ENCODE data around the gene PRR18.

Gene PRR18

DNA sequence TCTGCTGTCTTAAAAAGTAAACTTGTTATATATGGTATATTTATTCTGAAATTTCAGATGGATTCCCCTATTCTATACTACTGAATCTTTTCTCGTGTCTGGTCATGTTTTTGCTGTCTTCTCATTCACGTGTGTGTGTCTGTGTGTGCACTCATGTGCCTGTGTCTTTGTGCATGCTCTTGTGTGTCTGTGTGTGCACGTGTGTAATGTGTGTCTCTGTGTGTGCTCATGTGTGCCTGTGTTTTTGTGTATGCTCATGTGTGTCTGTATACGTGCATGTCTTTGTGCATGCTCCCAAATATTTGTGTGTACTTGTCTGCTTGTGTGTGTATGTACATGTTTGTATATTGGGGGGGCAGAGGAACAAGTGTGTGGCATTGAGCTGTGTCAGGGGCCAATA lies 34.0 kb downstream of the PRR18 start:
- FAIRE-seq = no peak

DNA sequence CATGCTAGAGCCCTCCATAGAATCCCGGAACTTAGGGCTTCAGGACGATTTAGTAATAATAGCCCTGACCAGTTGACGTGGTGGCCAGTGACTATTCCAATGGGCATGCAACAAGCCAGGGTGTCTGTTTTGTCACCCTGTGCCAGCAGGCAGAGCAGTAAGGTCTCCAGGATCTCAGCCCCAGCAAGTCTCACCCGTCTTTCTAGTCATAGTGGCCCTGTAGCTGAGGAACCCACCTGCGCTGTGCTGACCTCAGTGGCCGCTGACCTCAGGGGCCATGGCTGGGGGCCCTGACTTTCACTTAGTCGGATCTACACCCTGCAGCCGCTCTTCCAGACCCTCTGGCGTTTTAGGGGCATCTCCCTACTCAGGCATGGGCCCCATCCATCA lies 36.8 kb downstream of the PRR18 start:
- FAIRE-seq = no peak

DNA sequence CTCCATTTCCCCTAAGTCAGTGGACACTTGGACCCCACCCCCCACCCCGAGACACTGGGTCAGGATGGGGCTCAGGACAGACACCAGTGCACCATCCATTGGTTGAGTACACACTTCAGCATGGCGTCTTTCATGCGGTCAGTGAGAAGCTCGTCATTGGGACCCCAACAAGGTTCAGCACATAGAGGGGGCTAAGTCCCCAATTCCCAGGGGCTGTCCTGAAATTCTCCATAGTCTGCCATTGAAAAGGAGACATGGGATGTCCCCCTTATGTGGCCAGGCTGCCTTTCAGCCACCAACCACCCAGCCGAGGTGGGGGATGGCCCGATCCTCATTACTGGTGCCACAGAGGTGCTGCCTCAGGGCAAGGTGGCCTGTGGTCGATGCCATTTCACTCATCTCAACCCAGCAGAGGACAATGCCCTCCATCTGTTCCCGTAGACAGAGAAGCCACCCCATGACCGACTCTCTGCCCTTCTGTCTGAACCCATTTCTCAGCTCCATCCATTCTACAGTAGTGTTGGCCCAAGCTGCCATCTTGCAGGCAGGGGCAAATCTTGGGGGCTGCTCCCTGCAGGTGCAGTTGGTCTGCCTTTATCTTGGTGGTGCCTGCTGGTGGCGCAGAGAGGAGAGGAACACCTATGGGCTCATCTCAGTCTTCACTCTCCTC lies 37.4 kb downstream of the PRR18 start:
- FAIRE-seq = no peak

DNA sequence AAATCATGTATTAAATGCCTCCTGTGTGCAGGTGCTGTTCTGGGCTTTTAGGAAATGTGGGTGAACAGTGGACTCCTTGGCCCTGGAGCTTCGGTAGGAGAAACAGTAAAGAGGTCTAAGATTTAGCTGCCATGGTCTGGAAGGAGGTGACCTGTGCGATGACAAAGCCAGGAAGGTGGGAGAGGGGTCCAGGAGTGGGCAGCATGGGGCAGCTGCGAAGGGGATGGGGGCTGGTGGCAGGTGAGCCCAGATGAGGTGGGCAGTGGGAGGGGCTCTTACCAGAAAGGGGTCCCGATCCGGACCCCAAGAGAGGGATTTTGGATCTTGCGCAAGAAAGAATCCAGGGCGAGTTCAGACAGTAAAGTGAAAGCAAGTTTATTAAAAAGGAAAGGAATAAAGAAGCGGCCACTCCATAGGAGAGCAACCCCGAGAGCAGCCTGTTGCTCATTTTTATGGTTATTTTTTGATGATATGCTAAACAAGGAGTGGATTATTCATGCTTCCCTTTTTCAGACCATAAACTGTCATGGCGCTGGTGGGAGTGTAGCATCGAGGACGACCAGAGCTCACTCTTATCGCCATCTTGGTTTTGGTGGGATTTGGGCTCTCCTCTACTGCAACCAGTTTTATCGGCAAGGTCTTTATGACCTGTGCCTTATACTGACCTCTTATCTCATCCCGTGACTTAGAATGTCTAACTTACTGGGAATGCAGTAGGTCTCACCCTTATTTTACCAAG lies 38.7 kb downstream of the PRR18 start:
- FAIRE-seq = no peak

DNA sequence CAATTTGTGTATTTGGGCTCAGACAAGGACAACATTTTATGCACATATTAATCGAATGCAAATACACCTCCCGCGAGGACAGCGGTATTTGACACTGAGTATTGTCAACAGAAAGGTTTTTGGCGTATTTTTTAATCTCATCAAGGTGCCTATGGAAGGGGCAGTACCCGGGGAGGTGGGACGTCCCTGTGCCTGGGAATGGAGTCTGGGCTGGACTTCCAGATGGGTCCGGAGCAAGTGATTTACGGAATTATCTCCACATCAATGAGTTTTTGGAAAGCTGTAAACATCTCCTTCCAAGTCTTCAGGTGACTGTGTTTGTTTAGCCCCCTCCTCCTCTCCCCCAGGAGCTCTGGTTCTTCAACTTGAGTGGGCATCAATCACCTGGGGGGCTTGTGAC lies 39.8 kb downstream of the PRR18 start:
- FAIRE-seq = no peak

DNA sequence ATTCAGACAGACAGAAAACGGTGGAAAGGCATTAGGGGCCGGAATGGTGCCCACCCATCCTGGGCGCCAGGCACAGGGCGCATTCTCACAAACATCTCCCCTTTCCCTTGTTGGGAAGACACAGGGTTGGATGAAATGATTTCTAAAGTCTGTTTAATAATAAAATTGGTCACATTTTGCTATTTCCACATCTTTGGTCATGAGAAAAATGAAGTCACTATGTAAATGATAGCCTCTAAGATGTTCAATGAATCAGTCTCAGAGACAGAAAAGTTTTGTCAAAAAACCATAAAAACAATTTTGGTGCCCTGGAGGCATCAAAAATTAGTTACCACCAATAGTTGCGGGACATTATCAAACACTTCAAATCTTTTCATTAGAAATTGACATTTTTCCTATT lies 40.7 kb downstream of the PRR18 start:
- FAIRE-seq = no peak

DNA sequence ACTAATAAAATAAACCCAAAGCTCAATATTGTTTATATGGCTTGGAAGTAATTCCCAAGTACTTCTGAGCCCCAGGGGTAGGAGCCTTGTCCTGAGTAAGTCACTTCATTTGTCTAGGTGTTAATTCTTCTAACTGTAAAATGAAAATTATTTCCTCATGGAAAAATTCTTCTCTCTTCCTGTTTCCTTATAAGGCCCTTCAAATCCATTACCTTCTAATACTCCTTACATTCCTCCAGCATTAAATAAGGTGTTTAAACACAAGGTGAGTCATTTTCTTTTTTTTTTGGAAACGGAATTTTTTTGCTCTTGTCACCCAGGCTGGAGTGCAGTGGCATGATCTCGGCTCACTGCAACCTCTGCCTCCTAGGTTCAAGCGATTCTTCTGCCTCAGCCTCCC lies 41.9 kb downstream of the PRR18 start:
- FAIRE-seq = no peak

DNA sequence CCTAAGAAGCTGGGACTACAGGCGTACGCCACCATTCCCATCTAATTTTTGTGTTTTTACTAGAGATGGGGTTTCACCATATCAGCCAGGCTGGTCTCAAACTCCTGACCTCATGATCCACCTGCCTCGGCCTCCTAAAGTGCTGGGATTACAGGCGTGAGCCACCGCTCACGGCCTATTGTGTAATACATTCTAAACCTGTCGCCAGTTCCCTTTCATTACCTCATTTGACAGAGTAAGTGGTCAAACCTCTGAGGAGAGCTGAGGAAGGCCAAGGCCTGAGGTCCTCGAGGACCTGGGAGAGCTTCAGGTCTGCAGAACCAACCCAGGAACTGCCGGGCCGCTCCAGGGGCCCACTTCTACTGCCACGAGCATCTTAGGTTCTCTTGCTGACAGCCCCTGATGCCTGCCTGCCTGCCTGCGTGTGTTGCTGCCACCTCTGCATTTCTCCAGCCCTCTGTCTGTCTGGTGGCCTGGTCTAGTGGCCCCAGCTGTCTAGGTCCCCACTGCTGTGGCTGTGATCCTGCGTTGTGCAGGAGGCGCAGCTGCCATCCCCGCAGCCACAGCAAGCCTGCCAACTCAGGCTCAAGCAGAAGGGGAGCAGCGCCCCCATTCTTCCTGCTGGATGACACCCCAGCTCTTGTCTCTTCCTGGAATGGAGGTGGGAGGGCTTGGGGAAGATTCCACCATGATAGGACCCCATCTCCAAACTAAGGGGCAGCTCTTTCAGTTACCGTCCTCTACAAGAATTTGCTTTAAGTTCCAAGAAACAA lies 45.3 kb downstream of the PRR18 start:
- FAIRE-seq = no peak

DNA sequence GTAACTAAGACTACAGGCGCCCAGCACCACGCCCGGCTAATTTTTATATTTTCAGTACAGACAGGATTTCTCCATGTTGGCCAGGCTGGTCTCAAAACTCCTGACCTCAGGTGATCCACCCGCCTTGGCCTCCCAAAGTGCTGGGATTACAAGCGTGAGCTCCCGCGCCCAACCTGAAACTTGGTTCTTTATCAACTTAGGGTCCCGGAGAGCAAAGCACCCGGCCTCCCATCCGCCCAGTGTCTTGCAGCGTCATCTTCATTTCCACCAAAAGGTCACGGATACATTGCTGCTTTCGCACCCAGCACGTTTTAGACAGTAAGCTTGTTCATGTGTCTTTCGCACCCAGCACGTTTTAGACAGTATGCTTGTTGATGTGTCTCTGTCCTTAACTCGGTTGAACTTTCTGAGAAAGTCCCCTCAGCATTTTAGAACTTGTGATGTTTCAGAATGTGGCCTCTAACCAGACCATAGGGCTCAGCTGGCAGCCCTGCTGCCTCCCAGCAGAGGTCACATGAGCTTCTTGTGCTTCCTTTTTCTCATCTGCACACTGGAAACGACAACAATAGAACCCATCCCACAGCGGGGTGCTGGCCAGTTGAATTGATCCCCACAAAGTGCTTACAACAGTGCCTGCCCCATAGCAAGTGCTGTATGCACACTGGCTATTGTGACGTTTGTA lies 48.8 kb downstream of the PRR18 start:
- no peak for FAIRE-seq

DNA sequence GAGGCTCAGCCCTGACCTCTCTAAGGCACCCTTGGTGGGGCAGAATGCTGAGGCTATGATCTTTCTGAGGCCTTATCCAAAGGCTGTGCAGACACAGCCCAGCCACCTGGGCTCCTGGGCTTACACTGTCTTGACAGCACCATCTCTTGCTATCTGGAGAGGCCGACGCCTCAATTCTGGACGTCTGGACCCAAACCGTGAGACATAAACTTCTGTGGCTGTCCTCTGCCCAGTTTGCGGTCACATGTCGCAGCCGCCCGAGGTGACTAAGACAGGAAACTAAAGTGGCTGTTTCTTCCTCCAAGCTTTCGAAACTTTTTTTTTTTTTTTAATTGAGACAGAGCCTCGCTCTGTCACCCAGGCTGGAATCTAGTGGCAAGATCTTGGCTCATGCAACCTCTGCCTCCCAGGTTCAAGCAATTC lies 49.3 kb downstream of the PRR18 start:
- FAIRE-seq = no peak

DNA sequence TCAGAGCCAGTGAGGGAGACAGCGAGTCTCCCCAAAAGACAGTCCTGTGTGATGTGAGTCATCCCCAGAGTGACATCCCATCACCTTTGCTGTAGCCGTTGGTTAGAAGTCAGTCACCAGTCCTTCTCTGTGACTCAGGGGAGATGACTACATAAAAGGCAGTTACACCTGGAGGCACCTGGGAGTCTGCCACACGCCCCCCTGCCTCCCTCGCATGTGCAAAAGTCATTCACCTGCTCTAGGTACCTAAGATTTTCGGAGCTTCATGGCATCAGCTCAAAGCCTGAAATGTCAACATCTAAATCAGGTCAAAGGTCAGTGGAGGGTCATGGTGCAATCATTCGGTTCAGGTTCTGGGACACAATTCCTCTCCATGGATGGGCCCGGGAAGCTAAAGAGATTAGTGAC lies 50.3 kb downstream of the PRR18 start:
- no peak for FAIRE-seq

Data from endometrium (tissue), 2 donors.